ENCODE data around the gene NPM3. TPM values are rescaled to one million over a fixed set of nuclear protein-coding genes. Genes with fewer than 3 reads are reported as not detected.

NPM3 gene
- total RNA-seq, 4 donors from 2014 or later, result 15.6 to 31.5 (median 16.5) TPM

- Histone ChIP-seq H3K4me1 (no peaks in the 10 kb centered on the region), H3K27me3 (peaks cover 0 to 60% (median 0%) of the 10 kb centered on the region in 4 donors), H3K9me3 (no peaks in the 10 kb centered on the region), H3K4me3 (no peak overlapping the region), H3K27ac (replicated peaks in 1 of 4) (no peak overlapping the region), H3K36me3 (no peaks in the 10 kb centered on the region)
- intact Hi-C loops (cut with DNase I), result no loop called here
- TF ChIP-seq POLR2AphosphoS5 (IDR thresholded peaks at IDR 0.05) (no peak), POLR2A (IDR thresholded peaks at IDR 0.05; ENCODE audit: low read depth) (no peak), EP300 (IDR thresholded peaks at IDR 0.05) (no peak)
- TF ChIP-seq, protein P1, sequence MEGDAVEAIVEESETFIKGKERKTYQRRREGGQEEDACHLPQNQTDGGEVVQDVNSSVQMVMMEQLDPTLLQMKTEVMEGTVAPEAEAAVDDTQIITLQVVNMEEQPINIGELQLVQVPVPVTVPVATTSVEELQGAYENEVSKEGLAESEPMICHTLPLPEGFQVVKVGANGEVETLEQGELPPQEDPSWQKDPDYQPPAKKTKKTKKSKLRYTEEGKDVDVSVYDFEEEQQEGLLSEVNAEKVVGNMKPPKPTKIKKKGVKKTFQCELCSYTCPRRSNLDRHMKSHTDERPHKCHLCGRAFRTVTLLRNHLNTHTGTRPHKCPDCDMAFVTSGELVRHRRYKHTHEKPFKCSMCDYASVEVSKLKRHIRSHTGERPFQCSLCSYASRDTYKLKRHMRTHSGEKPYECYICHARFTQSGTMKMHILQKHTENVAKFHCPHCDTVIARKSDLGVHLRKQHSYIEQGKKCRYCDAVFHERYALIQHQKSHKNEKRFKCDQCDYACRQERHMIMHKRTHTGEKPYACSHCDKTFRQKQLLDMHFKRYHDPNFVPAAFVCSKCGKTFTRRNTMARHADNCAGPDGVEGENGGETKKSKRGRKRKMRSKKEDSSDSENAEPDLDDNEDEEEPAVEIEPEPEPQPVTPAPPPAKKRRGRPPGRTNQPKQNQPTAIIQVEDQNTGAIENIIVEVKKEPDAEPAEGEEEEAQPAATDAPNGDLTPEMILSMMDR (IDR thresholded peaks at IDR 0.05), result no peak
- DNase-seq (ENCODE audit: extremely low spot score), result no peak
- 84% methylated on average over 3 of the region's 5 CpGs for WGBS
These were observed 20.5 kb downstream of the NPM3 start for GRCh38 chr10:101762736-101763135.

GRCh38 chr10:101761226-101761625 is 22.0 kb downstream of the NPM3 start:
- intact Hi-C loops (cut with DNase I), result no loop called here
- Histone ChIP-seq H3K9me3 (no peaks in the 10 kb centered on the region), H3K27me3 (peaks cover 0 to 57% (median 0%) of the 10 kb centered on the region in 4 donors), H3K4me3 (no peak overlapping the region), H3K36me3 (no peaks in the 10 kb centered on the region), H3K4me1 (no peaks in the 10 kb centered on the region), H3K27ac (replicated peaks in 1 of 4) (no peak overlapping the region)
- DNase-seq (ENCODE audit: extremely low spot score), result no peak
- TF ChIP-seq POLR2AphosphoS5 (IDR thresholded peaks at IDR 0.05) (no peak), POLR2A (IDR thresholded peaks at IDR 0.05; ENCODE audit: low read depth) (no peak), EP300 (IDR thresholded peaks at IDR 0.05) (no peak)
- TF ChIP-seq, protein P1 (IDR thresholded peaks at IDR 0.05), result no peak
- 81% methylated on average over 8 of the region's 9 CpGs for WGBS

DNA sequence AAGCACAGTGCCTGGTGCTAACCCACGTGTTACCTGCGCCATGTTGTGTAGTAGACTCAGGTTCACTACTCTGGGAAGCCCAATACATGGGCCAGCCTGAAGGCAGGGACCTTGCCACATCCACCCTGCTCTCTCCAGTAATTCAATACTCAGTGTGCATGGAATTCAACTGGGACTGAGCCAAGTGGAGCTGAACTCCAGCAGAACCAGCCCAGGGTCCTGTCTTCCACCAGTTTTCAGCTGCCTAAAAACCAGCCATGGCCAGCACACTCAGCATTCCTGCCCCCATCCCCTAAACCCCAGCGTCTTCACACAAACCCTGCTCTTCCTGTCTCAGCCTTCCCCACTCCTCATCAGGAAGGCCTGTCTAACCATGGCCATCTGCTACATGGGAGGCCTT is 22.7 kb downstream of the NPM3 start:
- TF ChIP-seq POLR2AphosphoS5 (IDR thresholded peaks at IDR 0.05) (no peak), EP300 (IDR thresholded peaks at IDR 0.05) (no peak), POLR2A (IDR thresholded peaks at IDR 0.05; ENCODE audit: low read depth) (no peak)
- TF ChIP-seq, protein P1 (IDR thresholded peaks at IDR 0.05), result no peak
- DNase-seq (ENCODE audit: extremely low spot score), result no peak

GRCh38 chr10:101759309-101760247 is 23.7 kb downstream of the NPM3 start:
- no peak for DNase-seq (ENCODE audit: extremely low spot score)
- TF ChIP-seq, protein P1 (IDR thresholded peaks at IDR 0.05), result no peak
- TF ChIP-seq POLR2A (IDR thresholded peaks at IDR 0.05; ENCODE audit: low read depth), result no peak
- no peak for TF ChIP-seq POLR2AphosphoS5 (IDR thresholded peaks at IDR 0.05)
- no peak for TF ChIP-seq EP300 (IDR thresholded peaks at IDR 0.05)
- Histone ChIP-seq H3K27ac (replicated peaks in 1 of 4) (no peak overlapping the region), H3K27me3 (peaks cover 0 to 58% (median 0%) of the 10 kb centered on the region in 4 donors), H3K9me3 (no peaks in the 10 kb centered on the region), H3K4me3 (no peak overlapping the region), H3K36me3 (no peaks in the 10 kb centered on the region), H3K4me1 (no peaks in the 10 kb centered on the region)
- intact Hi-C loops (cut with DNase I), result no loop called here
- 64% methylated on average over 9 of the region's 12 CpGs for WGBS

More for the DNA sequence above, 22.7 kb downstream of the NPM3 start:
- H3K9me3 ChIP-seq, result no peaks in the 10 kb centered on the region
- intact Hi-C loops (cut with DNase I), result no loop called here
- H3K27me3 ChIP-seq, result peaks cover 0 to 54% (median 0%) of the 10 kb centered on the region in 4 donors
- H3K27ac ChIP-seq (replicated peaks in 1 of 4), result no peak overlapping the region
- WGBS, result 90% methylated on average over 3 of the region's 3 CpGs
- H3K4me1 ChIP-seq, result no peaks in the 10 kb centered on the region
- no peak overlapping the region for H3K4me3 ChIP-seq
- no peaks in the 10 kb centered on the region for H3K36me3 ChIP-seq
